ENCODE data around the gene TFB1M. TPM values are rescaled to one million over a fixed set of nuclear protein-coding genes. Genes with fewer than 3 reads are reported as not detected.
"Not testable (repeated sequence)": the region's sequence is repeated elsewhere in the genome, so short reads cannot be mapped to it uniquely, and the experiment has no call there.

The TFB1M gene
- total RNA-seq, 1 donor from 2014 or later: 39.8 TPM

DNA sequence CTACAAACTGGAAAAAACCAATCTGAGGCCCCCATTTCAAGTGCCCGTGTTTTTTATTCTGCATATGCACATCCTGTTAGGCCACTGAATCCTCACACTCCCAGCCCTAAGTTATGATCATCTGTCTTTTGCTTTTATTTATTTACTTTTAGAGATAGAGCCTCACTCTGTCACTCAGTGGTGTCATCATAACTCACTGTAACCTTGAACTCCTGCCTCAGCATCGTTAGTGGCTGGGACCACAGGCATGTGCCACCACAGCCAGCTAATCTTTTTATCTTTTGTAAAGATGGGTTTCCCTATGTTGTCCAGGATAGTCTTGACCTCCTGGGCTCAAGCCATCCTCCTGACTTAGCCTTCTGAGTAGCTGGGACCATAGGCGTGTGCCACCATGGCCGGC, 80.1 kb downstream of the TFB1M start:
- Mint-ChIP-seq H3K27ac (no peak overlapping the region), H3K9me3 (peaks cover 13% of the 10 kb centered on the region), H3K4me1 (ENCODE audit: low read depth) (no peaks in the 10 kb centered on the region), H3K27me3 (ENCODE audit: low read depth) (no peaks in the 10 kb centered on the region), H3K36me3 (ENCODE audit: low read depth) (peaks cover 38% of the 10 kb centered on the region), H3K4me3 (ENCODE audit: low read depth) (no peak overlapping the region)
- intact Hi-C loops (cut with micrococcal nuclease): no loop called here
- DNase-seq (ENCODE audit: low spot score): no peak

DNA sequence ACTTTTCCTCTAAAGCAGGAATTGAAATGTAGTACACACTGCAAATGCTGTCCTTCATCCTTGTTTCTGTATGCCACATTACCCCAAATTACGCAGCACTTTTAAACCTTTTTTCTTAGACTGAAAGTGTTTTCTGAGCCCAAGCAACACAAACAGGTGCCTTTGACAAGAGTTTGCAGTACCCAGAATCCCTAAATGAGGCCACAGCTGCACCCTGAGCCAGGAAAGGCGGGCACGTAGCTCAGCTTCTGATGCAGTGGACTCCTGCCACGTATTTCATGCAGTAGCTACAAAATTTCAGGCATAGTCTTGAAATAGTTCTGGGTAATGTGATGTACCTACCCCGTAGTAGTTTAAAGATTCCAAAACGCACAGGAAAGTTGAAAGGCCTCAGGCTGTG, 81.4 kb downstream of the TFB1M start:
- H3K9me3 Mint-ChIP-seq: peaks cover 4% of the 10 kb centered on the region
- DNase-seq (ENCODE audit: low spot score): no peak
- no peaks in the 10 kb centered on the region for H3K27me3 Mint-ChIP-seq (ENCODE audit: low read depth)
- intact Hi-C loops (cut with micrococcal nuclease): no loop called here
- no peak overlapping the region for H3K4me3 Mint-ChIP-seq (ENCODE audit: low read depth)
- H3K36me3 Mint-ChIP-seq (ENCODE audit: low read depth): peaks cover 38% of the 10 kb centered on the region
- H3K4me1 Mint-ChIP-seq (ENCODE audit: low read depth): no peaks in the 10 kb centered on the region
- no peak overlapping the region for H3K27ac Mint-ChIP-seq

DNA sequence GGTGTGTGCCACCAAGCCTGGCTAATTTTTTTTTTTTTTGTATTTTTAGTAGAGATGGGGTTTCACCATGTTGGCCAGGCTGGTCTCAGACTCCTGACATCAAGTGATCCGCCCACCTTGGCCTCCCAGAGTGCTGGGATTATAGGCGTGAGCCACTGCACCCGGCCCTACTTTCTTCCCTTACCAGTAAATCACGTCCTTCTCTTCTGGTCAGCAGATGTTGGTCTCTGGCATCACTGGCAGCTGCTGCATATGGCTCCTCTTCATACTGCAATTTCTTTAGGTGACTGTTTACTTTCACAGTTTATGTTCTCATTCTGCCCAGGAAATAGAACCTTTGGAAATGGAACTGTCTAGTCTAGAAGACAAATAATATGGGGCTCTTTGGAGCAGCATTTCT, 83.3 kb downstream of the TFB1M start:
- not testable (repeated sequence) for H3K27ac Mint-ChIP-seq, H3K9me3 Mint-ChIP-seq

DNA sequence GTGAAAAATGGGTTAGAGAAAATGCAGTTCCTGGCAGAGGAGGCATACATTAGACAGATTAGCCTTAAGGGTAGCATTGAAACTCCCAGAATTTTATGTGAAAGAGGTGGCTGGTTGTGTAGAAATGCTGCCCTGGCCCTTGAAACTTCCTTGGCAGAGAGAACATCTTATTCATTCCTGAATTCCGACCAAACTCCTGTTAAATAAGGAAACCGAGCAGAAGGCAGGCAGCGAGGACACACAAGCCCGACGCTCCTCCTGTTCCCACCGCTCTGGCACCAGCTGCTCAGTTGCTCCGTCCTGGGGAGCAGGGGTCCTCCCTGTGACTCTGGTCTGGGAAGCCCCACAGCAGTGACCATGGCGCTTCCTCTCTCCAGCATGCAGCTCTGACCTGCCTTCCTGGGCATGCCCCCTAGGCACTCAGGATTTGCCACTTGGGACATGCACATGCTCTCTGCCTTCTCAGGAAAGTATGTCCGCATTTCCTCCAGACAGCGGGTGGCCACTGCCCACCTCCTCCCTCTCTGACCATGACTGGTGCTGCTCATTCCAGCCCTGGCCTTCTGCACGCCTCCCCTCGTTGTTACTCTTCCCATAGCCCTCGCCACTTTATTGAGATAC, 85.6 kb downstream of the TFB1M start:
- peaks cover 14% of the 10 kb centered on the region for H3K4me1 Mint-ChIP-seq (ENCODE audit: low read depth)
- no peak overlapping the region for H3K27ac Mint-ChIP-seq
- peaks cover 4% of the 10 kb centered on the region for H3K9me3 Mint-ChIP-seq
- H3K27me3 Mint-ChIP-seq (ENCODE audit: low read depth): no peaks in the 10 kb centered on the region
- H3K36me3 Mint-ChIP-seq (ENCODE audit: low read depth): peaks cover 48% of the 10 kb centered on the region
- no peak overlapping the region for H3K4me3 Mint-ChIP-seq (ENCODE audit: low read depth)
- no peak for DNase-seq (ENCODE audit: low spot score)
- intact Hi-C loops (cut with micrococcal nuclease): no loop called here

More for the DNA sequence above, 83.3 kb downstream of the TFB1M start:
- H3K27me3 Mint-ChIP-seq (ENCODE audit: low read depth); H3K4me1 Mint-ChIP-seq (ENCODE audit: low read depth); H3K4me3 Mint-ChIP-seq (ENCODE audit: low read depth); DNase-seq (ENCODE audit: low spot score); intact Hi-C loops (cut with micrococcal nuclease): not testable (repeated sequence)
- H3K36me3 Mint-ChIP-seq (ENCODE audit: low read depth): peaks cover 41% of the 10 kb centered on the region

DNA sequence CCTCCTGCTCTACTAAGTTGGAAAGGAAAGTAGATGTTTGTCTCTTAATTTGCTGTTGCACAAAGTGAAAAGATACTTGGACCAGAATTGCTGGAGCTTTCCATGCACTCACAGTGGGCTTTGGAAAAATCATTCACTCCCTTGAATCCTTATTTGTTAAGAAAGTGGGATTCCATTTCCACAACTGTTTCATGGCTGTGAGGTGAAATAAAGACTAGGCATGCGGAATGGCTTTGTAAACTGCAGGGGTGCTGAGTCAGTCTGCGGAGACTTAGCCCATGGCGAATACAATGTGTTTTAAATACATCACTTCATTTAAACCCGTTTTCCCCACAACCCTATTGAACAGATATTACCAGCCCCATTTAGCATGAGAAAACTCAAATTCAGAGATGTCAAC, 87.2 kb downstream of the TFB1M start:
- no peak overlapping the region for H3K4me3 Mint-ChIP-seq (ENCODE audit: low read depth)
- H3K27ac Mint-ChIP-seq: no peak overlapping the region
- no peak for DNase-seq (ENCODE audit: low spot score)
- H3K4me1 Mint-ChIP-seq (ENCODE audit: low read depth): peaks cover 23% of the 10 kb centered on the region
- H3K36me3 Mint-ChIP-seq (ENCODE audit: low read depth): peaks cover 55% of the 10 kb centered on the region
- no peaks in the 10 kb centered on the region for H3K27me3 Mint-ChIP-seq (ENCODE audit: low read depth)
- peaks cover 4% of the 10 kb centered on the region for H3K9me3 Mint-ChIP-seq
- intact Hi-C loops (cut with micrococcal nuclease): no loop called here

DNA sequence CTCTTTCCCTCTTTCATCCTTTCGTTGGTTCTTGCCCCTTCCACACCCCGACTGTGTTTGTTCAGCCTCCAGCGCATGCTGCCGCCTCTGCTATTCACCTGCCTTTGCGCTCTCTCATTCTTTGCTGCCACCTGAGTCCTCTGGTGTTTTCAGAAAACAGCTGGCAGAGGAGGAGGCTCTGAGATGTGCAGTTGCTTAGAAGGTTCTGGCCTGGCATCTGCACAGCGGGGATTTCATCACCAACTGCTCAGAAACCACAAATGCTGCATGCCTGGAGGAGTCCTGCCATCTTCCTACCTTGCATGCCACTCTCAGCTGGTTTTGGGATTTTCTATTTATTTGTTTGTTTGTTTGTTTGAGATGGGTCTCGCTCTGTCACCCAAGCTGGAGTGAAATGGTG, 89.7 kb downstream of the TFB1M start:
- Mint-ChIP-seq H3K4me1 (ENCODE audit: low read depth) (peaks cover 23% of the 10 kb centered on the region), H3K27me3 (ENCODE audit: low read depth) (no peaks in the 10 kb centered on the region), H3K4me3 (ENCODE audit: low read depth) (no peak overlapping the region), H3K9me3 (no peaks in the 10 kb centered on the region), H3K36me3 (ENCODE audit: low read depth) (peaks cover 48% of the 10 kb centered on the region), H3K27ac (peak overlapping the region; percentile 76)
- no peak for DNase-seq (ENCODE audit: low spot score)
- intact Hi-C loops (cut with micrococcal nuclease): loop anchor here (1.0 kb wide), 3 partner anchors 38 to 94 kb away; partner anchors contain the start of gene TFB1M

DNA sequence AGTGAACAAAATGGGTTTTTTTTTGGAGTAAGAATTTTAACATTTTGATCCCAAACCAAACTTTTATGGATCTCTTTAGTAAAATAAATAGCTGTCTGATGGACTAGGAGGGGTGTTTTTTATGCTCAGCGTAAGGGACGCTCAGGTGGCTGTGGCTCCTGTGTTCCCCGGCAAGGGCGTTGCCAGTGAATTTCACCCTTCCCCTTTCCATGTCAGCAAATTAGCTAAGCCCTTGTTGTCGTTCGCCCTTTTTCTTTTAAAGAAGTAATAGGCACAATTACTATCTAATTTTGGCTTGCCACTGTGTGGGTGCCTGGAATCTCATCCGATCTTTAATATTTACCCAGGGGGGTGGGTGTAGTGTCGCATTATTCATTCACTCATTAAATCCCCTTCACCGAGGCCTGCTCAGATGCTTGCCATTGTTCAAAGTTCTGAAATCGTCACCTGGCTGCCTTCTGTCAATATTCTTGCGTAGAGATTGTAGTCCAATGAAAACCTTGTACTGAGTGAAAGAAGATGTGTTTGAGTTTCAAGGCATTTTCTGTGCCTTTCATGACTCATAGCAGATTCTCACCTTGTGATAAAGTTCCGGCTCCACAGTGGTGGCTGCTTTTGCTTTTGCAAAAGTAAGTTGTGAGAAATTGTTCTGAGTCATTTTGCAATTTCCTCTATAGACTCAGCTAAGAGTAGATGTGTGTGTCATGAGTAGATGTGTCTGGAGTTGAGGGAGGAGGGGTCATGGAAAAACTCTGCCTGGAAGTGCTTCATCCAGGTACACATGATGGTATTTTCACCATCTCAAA, 90.4 kb downstream of the TFB1M start:
- intact Hi-C loops (cut with micrococcal nuclease): loop anchor here (1.0 kb wide), 3 partner anchors 38 to 94 kb away; partner anchors contain the start of gene TFB1M
- Mint-ChIP-seq H3K36me3 (ENCODE audit: low read depth) (peaks cover 48% of the 10 kb centered on the region), H3K4me1 (ENCODE audit: low read depth) (peaks cover 27% of the 10 kb centered on the region), H3K27me3 (ENCODE audit: low read depth) (no peaks in the 10 kb centered on the region), H3K4me3 (ENCODE audit: low read depth) (peak overlapping the region; percentile 19), H3K9me3 (no peaks in the 10 kb centered on the region), H3K27ac (peak overlapping the region; percentile 77)
- DNase-seq (ENCODE audit: low spot score): peak; percentile 56

DNA sequence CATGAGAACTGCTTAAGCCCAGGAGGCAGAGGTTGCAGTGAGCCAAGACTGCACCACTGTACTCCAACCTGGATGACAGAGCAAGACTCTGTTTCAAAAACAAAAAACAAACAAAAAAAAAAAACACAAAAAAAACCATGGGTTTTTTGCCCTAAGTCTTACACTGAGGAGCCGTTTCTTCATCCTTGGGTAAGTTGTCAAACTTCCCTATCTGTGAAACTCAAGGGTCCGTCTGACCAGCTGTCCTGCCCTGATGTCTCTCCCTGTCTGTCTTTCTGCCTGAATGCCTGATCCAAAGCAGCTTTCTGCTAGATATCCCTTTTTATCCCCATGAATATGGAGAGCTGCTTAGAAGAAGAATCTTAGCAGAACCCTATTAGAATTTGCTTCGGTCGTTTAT, 91.8 kb downstream of the TFB1M start:
- intact Hi-C loops (cut with micrococcal nuclease): no loop called here
- H3K27me3 Mint-ChIP-seq (ENCODE audit: low read depth): no peaks in the 10 kb centered on the region
- H3K9me3 Mint-ChIP-seq: no peaks in the 10 kb centered on the region
- H3K36me3 Mint-ChIP-seq (ENCODE audit: low read depth): peaks cover 44% of the 10 kb centered on the region
- H3K4me3 Mint-ChIP-seq (ENCODE audit: low read depth): no peak overlapping the region
- peaks cover 27% of the 10 kb centered on the region for H3K4me1 Mint-ChIP-seq (ENCODE audit: low read depth)
- H3K27ac Mint-ChIP-seq: no peak overlapping the region
- DNase-seq (ENCODE audit: low spot score): no peak

DNA sequence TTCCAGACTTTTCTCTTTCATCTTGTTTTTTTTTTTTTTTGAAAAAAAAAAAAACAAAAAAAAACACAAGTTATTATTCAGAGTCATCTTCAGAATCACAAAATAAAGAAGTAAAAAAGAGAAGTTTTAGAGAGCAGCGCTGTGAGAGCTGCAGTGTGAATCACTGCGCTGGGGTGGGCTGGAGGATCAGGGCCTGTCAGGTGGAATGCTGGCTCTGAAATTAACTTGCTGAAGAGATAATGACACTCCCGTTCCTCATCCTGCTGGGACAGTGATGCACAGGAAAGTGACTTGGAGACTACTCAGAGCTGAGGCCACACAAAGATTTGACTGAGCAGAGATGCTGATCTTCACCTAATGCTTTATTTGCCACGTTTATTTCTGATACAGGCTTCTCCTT, 93.2 kb downstream of the TFB1M start:
- Mint-ChIP-seq H3K27ac (no peak overlapping the region), H3K4me1 (ENCODE audit: low read depth) (peaks cover 27% of the 10 kb centered on the region), H3K4me3 (ENCODE audit: low read depth) (no peak overlapping the region), H3K36me3 (ENCODE audit: low read depth) (peaks cover 34% of the 10 kb centered on the region), H3K9me3 (no peaks in the 10 kb centered on the region), H3K27me3 (ENCODE audit: low read depth) (no peaks in the 10 kb centered on the region)
- intact Hi-C loops (cut with micrococcal nuclease): no loop called here
- no peak for DNase-seq (ENCODE audit: low spot score)

DNA sequence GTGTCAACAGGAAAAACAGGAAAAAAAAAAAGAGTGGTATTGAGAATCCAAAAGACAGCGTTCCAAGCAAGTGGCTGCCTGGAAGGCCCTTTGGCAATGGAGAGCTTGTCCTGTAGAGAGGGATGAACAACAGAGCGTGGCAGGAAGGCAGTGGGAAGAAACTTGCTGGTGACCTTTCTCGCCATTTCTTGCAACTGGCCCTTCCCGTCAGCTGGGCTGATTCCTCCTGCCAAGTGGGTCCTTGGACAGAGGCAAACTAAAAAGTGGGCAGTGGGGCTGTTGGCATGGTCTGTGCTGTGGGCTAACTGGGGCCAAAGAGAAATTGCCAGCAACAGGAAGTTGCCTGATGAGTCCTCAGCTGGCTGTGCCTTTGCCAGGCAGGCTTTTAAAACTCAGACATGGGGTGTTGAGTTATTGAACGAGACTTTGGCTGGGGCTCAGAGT, 94.4 kb downstream of the TFB1M start:
- H3K27ac Mint-ChIP-seq: no peak overlapping the region

DNA sequence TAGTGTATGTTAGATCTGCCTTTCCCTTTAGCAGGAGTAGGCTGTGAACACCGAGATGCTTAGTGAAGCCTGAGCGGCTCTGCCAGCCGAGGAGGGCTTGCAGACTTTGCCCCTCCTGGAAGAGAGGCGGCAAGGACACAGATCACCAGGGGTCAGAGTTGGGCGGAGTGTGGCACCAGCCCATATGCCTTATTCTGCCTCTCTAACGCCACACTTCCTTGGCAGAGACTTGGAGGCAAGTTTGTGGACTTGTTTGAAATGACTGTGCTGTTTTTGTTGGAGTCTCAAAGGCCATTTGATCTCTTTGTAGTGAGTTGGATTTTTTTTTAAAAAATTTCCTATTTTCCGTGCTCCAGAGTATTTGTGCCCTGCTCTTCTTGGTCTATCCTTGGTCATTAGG, 95.0 kb downstream of the TFB1M start:
- Mint-ChIP-seq H3K4me3 (ENCODE audit: low read depth) (no peak overlapping the region), H3K9me3 (no peaks in the 10 kb centered on the region), H3K27ac (no peak overlapping the region), H3K36me3 (ENCODE audit: low read depth) (peaks cover 33% of the 10 kb centered on the region), H3K4me1 (ENCODE audit: low read depth) (peaks cover 22% of the 10 kb centered on the region), H3K27me3 (ENCODE audit: low read depth) (no peaks in the 10 kb centered on the region)
- intact Hi-C loops (cut with micrococcal nuclease): no loop called here
- DNase-seq (ENCODE audit: low spot score): no peak

More for the DNA sequence above, 94.4 kb downstream of the TFB1M start:
- H3K4me1 Mint-ChIP-seq (ENCODE audit: low read depth): peaks cover 28% of the 10 kb centered on the region
- no peaks in the 10 kb centered on the region for H3K9me3 Mint-ChIP-seq
- no peak overlapping the region for H3K4me3 Mint-ChIP-seq (ENCODE audit: low read depth)
- H3K36me3 Mint-ChIP-seq (ENCODE audit: low read depth): peaks cover 31% of the 10 kb centered on the region
- H3K27me3 Mint-ChIP-seq (ENCODE audit: low read depth): no peaks in the 10 kb centered on the region
- intact Hi-C loops (cut with micrococcal nuclease): no loop called here
- DNase-seq (ENCODE audit: low spot score): no peak

DNA sequence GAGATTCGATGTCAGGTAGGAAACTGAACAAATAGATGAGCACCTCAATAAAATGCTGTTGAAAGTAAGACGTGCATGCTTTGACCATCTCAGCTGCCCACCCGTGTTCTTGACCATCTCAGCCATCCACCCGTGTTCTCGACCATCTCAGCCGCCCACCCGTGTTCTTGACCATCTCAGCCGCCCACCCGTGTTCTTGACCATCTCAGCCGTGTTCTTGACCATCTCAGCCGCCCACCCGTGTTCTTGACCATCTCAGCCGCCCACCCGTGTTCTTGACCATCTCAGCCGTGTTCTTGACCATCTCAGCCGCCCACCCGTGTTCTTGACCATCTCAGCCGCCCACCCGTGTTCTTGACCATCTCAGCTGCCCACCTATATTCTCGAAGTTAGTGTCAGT, 95.6 kb downstream of the TFB1M start:
- Mint-ChIP-seq H3K4me1 (ENCODE audit: low read depth) (peaks cover 16% of the 10 kb centered on the region), H3K36me3 (ENCODE audit: low read depth) (peaks cover 27% of the 10 kb centered on the region)
- intact Hi-C loops (cut with micrococcal nuclease); H3K27ac Mint-ChIP-seq; H3K4me3 Mint-ChIP-seq (ENCODE audit: low read depth); H3K27me3 Mint-ChIP-seq (ENCODE audit: low read depth); DNase-seq (ENCODE audit: low spot score); H3K9me3 Mint-ChIP-seq: not testable (repeated sequence)

DNA sequence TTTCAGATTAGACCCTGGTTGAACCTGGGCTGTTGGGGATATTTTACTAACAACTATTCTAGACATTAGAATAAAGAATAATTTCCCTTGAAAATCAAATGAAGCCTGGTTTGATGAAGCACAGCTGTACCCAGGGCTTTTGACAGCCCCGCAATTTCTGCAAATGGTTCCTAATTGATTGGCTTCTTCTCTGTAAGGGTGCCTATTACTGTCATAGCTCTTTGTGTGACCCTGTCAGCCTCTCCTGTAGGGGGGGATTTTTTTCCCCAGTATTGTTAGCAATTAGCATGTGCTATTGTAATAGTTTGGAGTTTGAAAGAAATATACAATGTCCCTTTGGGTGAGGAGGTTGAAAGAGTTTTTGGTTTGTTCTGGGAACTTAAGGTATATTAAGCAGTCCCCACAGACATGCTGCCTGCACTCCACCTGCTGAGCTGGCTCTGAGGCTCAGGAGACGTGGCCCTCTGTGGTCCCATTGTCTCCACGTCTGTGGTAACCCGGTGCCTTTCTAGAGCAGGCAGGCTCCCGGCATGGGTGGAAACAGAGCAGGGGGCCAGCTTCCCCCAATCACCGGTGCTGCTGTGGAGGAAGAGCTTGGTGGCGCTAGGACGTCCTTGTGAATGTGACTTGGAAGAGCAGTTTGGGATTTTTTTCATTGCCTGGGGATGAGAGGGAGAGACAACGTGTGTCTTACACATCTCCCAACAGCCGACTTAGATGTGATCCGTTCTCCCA, 97.8 kb downstream of the TFB1M start:
- Mint-ChIP-seq H3K9me3 (no peaks in the 10 kb centered on the region), H3K36me3 (ENCODE audit: low read depth) (peaks cover 28% of the 10 kb centered on the region), H3K4me3 (ENCODE audit: low read depth) (no peak overlapping the region), H3K4me1 (ENCODE audit: low read depth) (peaks cover 7% of the 10 kb centered on the region), H3K27ac (no peak overlapping the region), H3K27me3 (ENCODE audit: low read depth) (no peaks in the 10 kb centered on the region)
- intact Hi-C loops (cut with micrococcal nuclease): no loop called here
- no peak for DNase-seq (ENCODE audit: low spot score)

Measured in activated T-helper 2 cell treated with anti-CD3 and anti-CD28 coated beads, Interferon-gamma antibody, Interleukin-2, Interleukin-4, amounts not matched to agents 10 μg/mL and 5 μg/mL and 100 μg/mL, durations not matched to agents 14 hours and 24 hours and 36 hours (primary cell).